Esophagus mucosa (tissue), 1 donor: ENCODE data around the gene NELL1. TPM values are rescaled to one million over a fixed set of nuclear protein-coding genes. Genes with fewer than 3 reads are reported as not detected.

Source experiments
- ATAC-seq: fragments of 200-7000 bp; cut with Tn5 transposase; one replicate; pipeline ENCODE4 v1.9.1; 2020
- total RNA-seq: library from RNA; stranded (reverse); gene quantifications from one replicate; pipeline ENCODE4 v1.2.4, GENCODE V29; 2023
- donor health status: DM: yes; HTN: yes; CAD: no.

Gene NELL1
- total RNA-seq, 1 donor from 2014 or later: not detected

GRCh38 chr11:20980736-20981135 lies 311.4 kb downstream of the NELL1 start:
- ATAC-seq: no peak

DNA sequence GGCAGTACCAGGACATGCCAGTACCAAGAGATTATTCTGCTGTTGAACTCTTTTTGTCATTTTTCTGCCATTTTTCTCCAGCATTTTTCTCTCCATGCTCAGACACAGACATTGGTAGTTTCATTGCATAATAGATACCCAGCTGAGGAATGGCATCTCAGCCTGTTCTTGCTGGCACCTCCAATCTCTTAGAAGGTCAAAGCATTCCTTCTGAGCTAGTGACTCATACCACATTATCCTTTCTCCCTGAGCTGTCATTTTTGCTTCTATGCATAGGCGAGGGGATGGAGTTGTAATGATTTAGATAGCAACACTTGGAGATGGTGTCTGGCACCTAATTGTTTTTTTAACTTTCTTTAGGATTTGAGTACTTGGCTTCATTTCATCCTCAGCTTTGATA lies 321.1 kb downstream of the NELL1 start:
- ATAC-seq: peak; percentile 65

DNA sequence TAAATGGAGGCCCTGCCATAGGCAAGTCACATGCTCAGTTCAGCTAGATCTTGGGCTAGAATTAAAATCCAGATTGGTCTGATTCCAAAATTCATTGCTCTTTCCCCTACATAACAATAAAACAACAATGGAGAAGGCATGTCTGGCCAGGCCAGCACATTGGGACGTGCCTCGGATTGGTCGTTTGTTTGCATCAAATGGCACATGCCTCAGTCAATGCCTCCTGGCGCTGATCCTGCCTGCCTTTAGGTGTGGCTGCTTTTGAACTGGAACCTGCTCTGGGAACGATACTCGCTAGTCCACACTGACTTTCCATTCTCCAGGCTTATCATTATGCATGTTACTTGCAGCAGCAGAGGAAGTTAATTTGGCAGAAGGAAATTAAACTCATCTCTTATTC lies 322.1 kb downstream of the NELL1 start:
- ATAC-seq: peak; percentile 98

GRCh38 chr11:21007297-21007696 lies 337.9 kb downstream of the NELL1 start:
- no peak for ATAC-seq

GRCh38 chr11:21018248-21018647 lies 348.9 kb downstream of the NELL1 start:
- ATAC-seq: no peak

DNA sequence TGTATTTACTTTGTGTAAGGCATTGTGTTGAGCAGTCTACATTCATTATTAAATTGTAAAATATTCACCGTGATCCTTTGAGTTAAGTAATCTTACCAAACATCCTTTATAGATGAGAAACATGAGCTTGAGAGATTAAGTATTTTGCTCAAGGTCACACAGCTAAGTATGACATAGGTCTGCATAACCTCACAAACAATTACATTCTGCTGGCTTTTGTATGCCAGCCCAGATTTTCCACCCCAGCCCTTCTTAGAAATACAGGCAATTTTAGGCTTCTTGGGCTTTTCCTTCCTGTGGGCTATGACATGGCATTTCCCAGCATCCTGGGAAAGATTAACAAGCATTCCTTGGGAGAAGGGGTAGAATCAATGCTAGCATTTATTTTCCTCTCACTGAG lies 357.3 kb downstream of the NELL1 start:
- no peak for ATAC-seq

DNA sequence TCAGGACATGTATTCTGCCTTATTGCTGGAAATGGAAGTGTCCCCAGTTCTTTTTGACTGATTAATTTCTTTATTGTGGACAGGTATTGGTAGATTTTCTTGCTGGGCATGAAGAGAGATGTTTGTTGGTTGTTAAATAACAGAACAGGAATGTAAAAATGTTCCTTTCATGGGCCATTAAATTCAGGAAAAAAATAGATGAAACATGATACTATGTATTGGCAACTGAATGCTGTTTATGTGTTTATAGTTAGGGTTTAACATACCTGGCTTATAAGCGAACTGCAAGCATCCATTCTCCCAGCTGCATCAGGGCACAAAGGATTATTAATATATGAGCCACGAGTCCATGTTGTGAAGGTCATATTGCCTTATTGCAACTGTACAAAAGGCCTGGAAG lies 368.5 kb downstream of the NELL1 start:
- no peak for ATAC-seq

- no peak for ATAC-seq
Measured at GRCh38 chr11:21038801-21039200, 369.4 kb downstream of the NELL1 start.

GRCh38 chr11:21040630-21041029 lies 371.2 kb downstream of the NELL1 start:
- no peak for ATAC-seq

DNA sequence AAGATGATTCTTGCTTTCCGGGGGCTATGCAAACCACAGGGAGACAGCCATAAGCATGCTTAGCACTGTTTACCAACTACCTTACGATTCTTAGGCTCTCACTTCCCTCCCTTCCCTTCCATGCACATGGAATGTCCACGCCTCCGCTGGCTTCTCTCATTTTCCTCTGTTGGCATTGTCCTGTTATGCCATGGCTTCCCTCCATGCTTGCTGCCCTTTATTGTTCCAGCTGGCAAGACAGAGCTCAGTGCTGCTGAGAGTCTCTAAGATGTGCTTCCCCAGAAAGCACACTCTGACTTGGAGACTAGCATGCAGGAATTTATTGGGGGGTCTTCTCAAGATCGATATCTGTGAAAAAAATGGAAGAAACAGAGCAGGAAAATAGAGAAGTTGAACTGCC lies 379.2 kb downstream of the NELL1 start:
- no peak for ATAC-seq

DNA sequence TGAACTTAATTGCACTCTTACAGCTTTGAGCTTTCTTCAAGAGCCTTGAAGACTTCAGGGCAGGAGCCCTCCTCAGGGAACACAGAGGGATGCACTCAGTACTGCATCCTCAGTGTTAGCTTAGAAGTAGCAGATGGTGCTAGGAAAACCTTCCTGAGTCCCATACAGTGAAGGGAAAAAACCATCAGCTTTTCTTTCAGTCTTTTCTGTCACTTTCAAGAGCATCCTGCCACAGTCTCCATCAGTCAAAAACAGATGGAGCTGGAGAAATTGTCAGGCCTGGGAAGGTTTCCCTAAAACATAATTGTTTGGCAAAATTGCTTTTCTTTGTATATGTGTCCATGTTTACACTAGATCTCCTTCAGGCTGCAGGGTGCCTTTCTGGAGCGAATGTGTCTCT lies 384.1 kb downstream of the NELL1 start:
- ATAC-seq: no peak

GRCh38 chr11:21056644-21057043 lies 387.3 kb downstream of the NELL1 start:
- no peak for ATAC-seq

GRCh38 chr11:21059879-21060278 lies 390.5 kb downstream of the NELL1 start:
- no peak for ATAC-seq

DNA sequence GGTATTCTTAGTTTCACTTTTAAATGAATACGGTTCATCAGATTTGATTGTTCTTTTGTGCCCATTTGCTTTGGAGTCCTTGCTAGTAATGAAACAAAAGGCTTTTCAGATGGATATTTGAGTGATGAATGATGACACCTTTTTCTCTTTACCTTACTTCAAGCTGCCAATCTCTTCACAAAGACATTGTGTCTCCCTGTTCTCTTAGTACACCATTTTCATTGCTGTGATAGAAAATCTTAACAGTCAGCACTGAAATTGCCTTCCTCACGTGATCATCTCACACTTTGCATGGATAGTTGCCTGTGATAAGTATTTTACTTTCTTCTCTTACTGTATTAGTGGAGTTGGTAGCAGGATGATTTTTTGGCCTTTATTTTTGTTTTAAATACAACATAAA lies 396.6 kb downstream of the NELL1 start:
- ATAC-seq: no peak

GRCh38 chr11:21068886-21069285 lies 399.5 kb downstream of the NELL1 start:
- no peak for ATAC-seq

GRCh38 chr11:21069909-21070308 lies 400.5 kb downstream of the NELL1 start:
- no peak for ATAC-seq

GRCh38 chr11:21072558-21072957 lies 403.2 kb downstream of the NELL1 start:
- no peak for ATAC-seq

- ATAC-seq: no peak
Measured at GRCh38 chr11:21082853-21083252, 413.5 kb downstream of the NELL1 start.

DNA sequence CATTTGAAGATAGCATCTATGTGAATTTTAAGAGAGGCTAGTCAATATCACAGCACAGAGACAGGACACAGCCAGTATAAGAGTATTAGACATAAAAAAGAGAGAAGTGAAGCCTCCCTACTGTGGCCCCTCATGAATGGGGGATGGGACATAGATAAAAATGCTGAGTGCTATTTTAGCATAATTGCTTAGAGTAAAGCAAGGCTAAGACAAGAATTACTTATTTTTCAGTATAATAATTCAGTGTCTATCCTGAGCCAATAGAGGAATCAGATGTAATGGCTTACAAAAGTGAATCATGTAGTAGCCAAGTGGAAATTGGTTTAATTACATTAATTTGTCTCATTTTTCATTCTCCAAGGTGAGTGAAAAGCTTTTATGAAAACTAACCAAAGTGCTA lies 419.5 kb downstream of the NELL1 start:
- ATAC-seq: no peak

DNA sequence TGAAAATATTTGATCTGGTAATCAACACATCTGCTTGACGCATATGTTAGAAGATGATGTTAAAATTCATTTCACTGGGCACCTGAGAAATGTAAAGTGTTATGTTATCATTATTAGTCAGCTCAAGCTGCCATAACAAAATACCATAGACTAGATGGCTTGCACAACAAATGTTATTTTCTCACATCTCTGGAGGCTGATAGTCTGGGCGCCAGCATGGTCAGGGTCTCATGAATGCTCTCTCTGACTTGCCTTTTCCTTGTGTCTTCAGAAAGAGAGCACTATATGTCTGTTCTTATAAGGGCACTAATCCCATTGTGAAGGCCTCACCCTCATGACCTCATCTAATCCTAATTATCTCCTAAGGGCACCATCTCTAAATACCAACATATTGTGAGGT lies 435.3 kb downstream of the NELL1 start:
- no peak for ATAC-seq

- ATAC-seq: peak; percentile 96
Measured at GRCh38 chr11:21105196-21105917, 436.0 kb downstream of the NELL1 start.

GRCh38 chr11:21109341-21109740 lies 440.0 kb downstream of the NELL1 start:
- no peak for ATAC-seq

- no peak for ATAC-seq
Measured at GRCh38 chr11:21110415-21110814, 441.0 kb downstream of the NELL1 start.

- no peak for ATAC-seq
Measured at GRCh38 chr11:21113876-21114275, 444.5 kb downstream of the NELL1 start.

DNA sequence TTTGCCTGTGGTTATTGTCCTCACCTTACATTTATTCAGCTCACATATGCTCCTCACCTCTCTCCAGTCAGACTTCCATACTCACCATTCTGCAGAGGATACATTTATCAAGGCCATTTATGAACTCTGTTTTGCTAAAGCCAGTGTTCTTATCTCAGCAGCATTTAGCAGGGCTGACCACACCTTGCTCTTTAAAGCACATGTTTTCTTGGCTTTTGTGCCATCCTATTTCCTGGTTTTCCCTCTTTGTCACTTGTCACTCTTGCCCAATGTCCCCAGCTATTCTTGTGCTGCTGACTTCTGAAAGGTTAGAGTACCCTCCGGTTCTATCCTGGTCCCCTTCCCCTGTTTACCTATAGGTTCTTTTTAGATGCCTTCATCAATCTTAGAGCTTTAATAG lies 446.6 kb downstream of the NELL1 start:
- no peak for ATAC-seq
